Caco-2 (cell line): ENCODE results near the gene RHOT2. TPM values are rescaled to one million over a fixed set of nuclear protein-coding genes. Genes with fewer than 3 reads are reported as not detected.

ENCODE experiments used
- BruUV-seq: library from RNA; stranded (reverse); fragments of 400-500 nt; replicated peaks from 2 replicates; lab custom pipeline; 2021; lab: Mats Ljungman, UMichigan
- CTCF ChIA-PET: fragments of 300-600 bp; sonication (Branson Sonifier 250); formaldehyde crosslinking; loops from one replicate; lab custom pipeline; 2022; ENCODE audit warnings: antibody characterized with exemption; lab: Charles Lee
- POLR2A ChIA-PET: fragments of 300-600 bp; sonication (Branson Sonifier 250); formaldehyde crosslinking; loops from one replicate; lab custom pipeline; 2022; ENCODE audit warnings: antibody characterized with exemption; lab: Charles Lee
- DNase-seq, 2 experiments: peaks; one replicate each; pipeline versions ENCODE4 v3.0.0 to v3.0.0-alpha.2; 2020 to 2022
- H3K27me3 ChIP-seq: replicated peaks from 2 replicates; pipeline ENCODE4 v1.6.0; 2011; ENCODE audit warnings: low read length; ENCODE audit not compliant: control insufficient read depth, insufficient read depth
- H3K36me3 ChIP-seq: 2 replicates; pipeline ENCODE4 v1.5.1; 2011; ENCODE audit warnings: low read length; ENCODE audit not compliant: control insufficient read depth, insufficient read depth
- H3K4me1 ChIP-seq: fragments of 250-450 bp; sonication (Bioruptor Pico); 2 replicates; pipeline ENCODE4 v1.5.1; 2020; ENCODE audit warnings: mild to moderate bottlenecking
- H3K4me3 ChIP-seq: 2 replicates; pipeline ENCODE4 v1.5.1; 2011; ENCODE audit warnings: low read depth, mild to moderate bottlenecking, control low read depth, low read length
- H3K9me3 ChIP-seq: fragments of 250-450 bp; sonication (Bioruptor Pico); 2 replicates; pipeline ENCODE4 v1.5.1; 2020; ENCODE audit warnings: mild to moderate bottlenecking, moderate library complexity
- H3K27ac Mint-ChIP-seq: one replicate; pipeline ENCODE4 v1.8.0; 2022; ENCODE audit warnings: mixed read lengths; ENCODE audit not compliant: unreplicated experiment
- H3K27me3 Mint-ChIP-seq: one replicate; pipeline ENCODE4 v1.8.0; 2022; ENCODE audit warnings: mixed read lengths; ENCODE audit not compliant: insufficient read depth, unreplicated experiment
- H3K36me3 Mint-ChIP-seq: one replicate; pipeline ENCODE4 v1.8.0; 2022; ENCODE audit warnings: mild to moderate bottlenecking, mixed read lengths; ENCODE audit not compliant: insufficient read depth, unreplicated experiment
- H3K4me1 Mint-ChIP-seq: one replicate; pipeline ENCODE4 v1.8.0; 2022; ENCODE audit warnings: low read depth, mixed read lengths; ENCODE audit not compliant: unreplicated experiment
- H3K4me3 Mint-ChIP-seq: one replicate; pipeline ENCODE4 v1.8.0; 2022; ENCODE audit warnings: mild to moderate bottlenecking, moderate library complexity, mixed read lengths; ENCODE audit not compliant: unreplicated experiment
- H3K9me3 Mint-ChIP-seq: one replicate; pipeline ENCODE4 v1.8.0; 2022; ENCODE audit warnings: mixed read lengths; ENCODE audit not compliant: unreplicated experiment
- CTCF ChIP-seq, 2 experiments: fragments of 200-600 bp in 1 of 2; IDR thresholded peaks; 1 replicate in 1 of 2; 2 replicates in 1 of 2; pipeline versions ENCODE4 v1.5.1 to v1.8.0; 2011 to 2022; ENCODE audit warnings: antibody characterized with exemption in 1 of 2, control low read depth in 1 of 2, inconsistent platforms in 1 of 2, low read depth in 1 of 2, low read length in 1 of 2, mild to moderate bottlenecking in 1 of 2, moderate library complexity in 1 of 2; ENCODE audit not compliant: insufficient read depth in 1 of 2, severe bottlenecking in 1 of 2, unreplicated experiment in 1 of 2
- intact Hi-C: fragments of 100-400 bp; cut with micrococcal nuclease; formaldehyde crosslinking; loops from one replicate; pipeline ENCODE4 v1.10.0; 2022; ENCODE audit not compliant: unreplicated experiment
- total RNA-seq: library from RNA; stranded (reverse); gene quantifications from 2 replicates; pipeline ENCODE4 v1.2.3, GENCODE V29; 2022

Gene RHOT2
- total RNA-seq, 1 experiment from 2014 or later, result 96.7 TPM

GRCh38 chr16:675884-676564, 8.1 kb downstream of the RHOT2 start:
- no peaks in the 10 kb centered on the region for H3K9me3 ChIP-seq
- peak overlapping the region; percentile 23; the same call in 1 of the 2 replicates for H3K4me3 ChIP-seq
- Mint-ChIP-seq H3K27me3 (no peaks in the 10 kb centered on the region), H3K4me3 (no peak overlapping the region), H3K27ac (no peak overlapping the region), H3K36me3 (peaks cover 33% of the 10 kb centered on the region), H3K9me3 (no peaks in the 10 kb centered on the region), H3K4me1 (no peaks in the 10 kb centered on the region)
- BruUV-seq, result no TSS peak
- H3K27me3 ChIP-seq, result no peaks in the 10 kb centered on the region
- no peak for TF ChIP-seq CTCF (IDR thresholded peaks at IDR 0.05; ENCODE audit: insufficient read depth in 1 of 2, low read depth in 1 of 2, low read length in 1 of 2, severe bottlenecking in 1 of 2, unreplicated experiment in 1 of 2)
- peaks cover 1% of the 10 kb centered on the region for H3K36me3 ChIP-seq
- CTCF ChIA-PET, result no interaction called here
- intact Hi-C loops, result no loop called here
- POLR2A ChIA-PET, result interaction anchor here (0.6 kb wide), 1 partner anchor 45 kb away, joined by 3 read pairs; no protein-coding TSS in a partner anchor
- 0 out of 2 replicates have a peak, but pooled peaks cover 10% of the 10 kb centered on the region for H3K4me1 ChIP-seq
- no peak for DNase-seq

GRCh38 chr16:676565-676902, 8.6 kb downstream of the RHOT2 start:
- H3K27ac Mint-ChIP-seq, result no peak overlapping the region
- peaks cover 36% of the 10 kb centered on the region for H3K36me3 Mint-ChIP-seq
- Histone ChIP-seq H3K9me3 (no peaks in the 10 kb centered on the region), H3K4me3 (no peak overlapping the region), H3K4me1 (peaks cover 15% of the 10 kb centered on the region; the same call in 1 of the 2 replicates), H3K36me3 (peaks cover 1% of the 10 kb centered on the region), H3K27me3 (no peaks in the 10 kb centered on the region)
- DNase-seq, result no peak
- intact Hi-C loops, result no loop called here
- POLR2A ChIA-PET, result no interaction called here
- TF ChIP-seq CTCF (IDR thresholded peaks at IDR 0.05; ENCODE audit: insufficient read depth in 1 of 2, low read depth in 1 of 2, low read length in 1 of 2, severe bottlenecking in 1 of 2, unreplicated experiment in 1 of 2), result no peak
- BruUV-seq, result no TSS peak
- H3K4me3 Mint-ChIP-seq, result no peak overlapping the region
- H3K9me3 Mint-ChIP-seq, result no peaks in the 10 kb centered on the region
- no peaks in the 10 kb centered on the region for H3K4me1 Mint-ChIP-seq
- H3K27me3 Mint-ChIP-seq, result no peaks in the 10 kb centered on the region
- CTCF ChIA-PET, result no interaction called here

- H3K4me3 ChIP-seq, result no peak overlapping the region
- H3K9me3 ChIP-seq, result no peaks in the 10 kb centered on the region
- POLR2A ChIA-PET, result no interaction called here
- CTCF ChIA-PET, result no interaction called here
- Mint-ChIP-seq H3K4me1 (no peaks in the 10 kb centered on the region), H3K27me3 (no peaks in the 10 kb centered on the region), H3K4me3 (no peak overlapping the region), H3K27ac (no peak overlapping the region), H3K9me3 (no peaks in the 10 kb centered on the region), H3K36me3 (peaks cover 40% of the 10 kb centered on the region)
- no peaks in the 10 kb centered on the region for H3K27me3 ChIP-seq
- DNase-seq, result no peak
- peaks cover 4% of the 10 kb centered on the region for H3K36me3 ChIP-seq
- peaks cover 17% of the 10 kb centered on the region; the same call in 1 of the 2 replicates for H3K4me1 ChIP-seq
- BruUV-seq, result no TSS peak
- intact Hi-C loops, result no loop called here
- TF ChIP-seq CTCF (IDR thresholded peaks at IDR 0.05; ENCODE audit: insufficient read depth in 1 of 2, low read depth in 1 of 2, low read length in 1 of 2, severe bottlenecking in 1 of 2, unreplicated experiment in 1 of 2), result no peak
Measured at GRCh38 chr16:676913-677312, 9.0 kb downstream of the RHOT2 start.
